HepG2 (cell line): ENCODE data around the gene CCNQ. TPM values are rescaled to one million over a fixed set of nuclear protein-coding genes. Genes with fewer than 3 reads are reported as not detected.

Experiments used
- ARID3A ChIP-seq: IDR thresholded peaks from 2 replicates; pipeline ENCODE4 v1.6.1; 2012; ENCODE audit warnings: low read depth, low read length, improper control_type of control experiment
- CTCF ChIP-seq: sonication (generic); formaldehyde crosslinking; IDR thresholded peaks from 2 replicates; pipeline ENCODE4 v1.5.0; 2020; ENCODE audit warnings: mild to moderate bottlenecking, missing genetic modification reagents, moderate library complexity
- DDIT3 ChIP-seq: sonication (generic); formaldehyde crosslinking; IDR thresholded peaks from 2 replicates; pipeline ENCODE4 v1.4.0; 2020; ENCODE audit warnings: mild to moderate bottlenecking, missing genetic modification reagents
- FOXK1 ChIP-seq: sonication (generic); formaldehyde crosslinking; IDR thresholded peaks from 2 replicates; pipeline ENCODE4 v1.4.0; 2020; ENCODE audit warnings: low read depth, missing genetic modification reagents, borderline replicate concordance
- FOXO4 ChIP-seq: sonication (generic); formaldehyde crosslinking; conservative IDR thresholded peaks from 2 replicates; pipeline ENCODE4 v1.8.1; 2023; ENCODE audit warnings: missing genetic modification reagents
- KDM5B ChIP-seq: sonication (generic); formaldehyde crosslinking; IDR thresholded peaks from 2 replicates; pipeline ENCODE4 v1.4.0; 2020; ENCODE audit warnings: missing genetic modification reagents, mild to moderate bottlenecking, borderline replicate concordance
- KLF6 ChIP-seq: IDR thresholded peaks from 2 replicates; pipeline ENCODE4 v1.8.0; 2016; ENCODE audit warnings: missing biosample characterization, missing genetic modification reagents
- MAF1 ChIP-seq: sonication (generic); formaldehyde crosslinking; IDR thresholded peaks from 2 replicates; pipeline ENCODE4 v1.5.0; 2020; ENCODE audit warnings: missing genetic modification reagents, borderline replicate concordance
- MYPOP ChIP-seq: sonication (generic); formaldehyde crosslinking; IDR thresholded peaks from 2 replicates; pipeline ENCODE4 v1.8.1; 2023; ENCODE audit warnings: mild to moderate bottlenecking, moderate library complexity, missing genetic modification reagents
- PHF8 ChIP-seq: sonication (generic); formaldehyde crosslinking; IDR thresholded peaks from 2 replicates; pipeline ENCODE4 v1.5.0; 2020; ENCODE audit warnings: missing genetic modification reagents
- POLR2A ChIP-seq, 2 experiments: IDR thresholded peaks; 2 replicates each; pipeline ENCODE4 v1.6.1; 2011; ENCODE audit warnings: low read depth in 2 of 2, low read length in 2 of 2, mild to moderate bottlenecking in 1 of 2, moderate library complexity in 1 of 2; ENCODE audit not compliant: insufficient read depth in 1 of 2
- SAFB2 ChIP-seq: sonication (generic); formaldehyde crosslinking; IDR thresholded peaks from 2 replicates; pipeline ENCODE4 v1.5.1; 2020; ENCODE audit warnings: missing genetic modification reagents, low read depth, mild to moderate bottlenecking, borderline replicate concordance
- TEAD3 ChIP-seq: optimal IDR thresholded peaks from 2 replicates; pipeline ENCODE3; 2016; ENCODE audit warnings: borderline replicate concordance
- TMF1 ChIP-seq: sonication (generic); formaldehyde crosslinking; IDR thresholded peaks from 2 replicates; pipeline ENCODE4 v1.8.1; 2022; ENCODE audit warnings: low read depth, missing genetic modification reagents
- ZFY ChIP-seq: sonication (generic); formaldehyde crosslinking; IDR thresholded peaks from 2 replicates; pipeline ENCODE4 v1.4.0; 2020; ENCODE audit warnings: missing genetic modification reagents
- ZFYVE20 ChIP-seq: sonication (generic); formaldehyde crosslinking; IDR thresholded peaks from 2 replicates; pipeline ENCODE4 v1.8.0; 2023; ENCODE audit warnings: low read depth, mild to moderate bottlenecking, moderate library complexity, missing genetic modification reagents, borderline replicate concordance
- ZMYM4 ChIP-seq: sonication (generic); formaldehyde crosslinking; IDR thresholded peaks from 2 replicates; pipeline ENCODE4 v1.8.1; 2023; ENCODE audit warnings: mild to moderate bottlenecking, missing genetic modification reagents
- ZNF605 ChIP-seq: sonication (generic); formaldehyde crosslinking; IDR thresholded peaks from 2 replicates; pipeline ENCODE4 v1.8.0; 2022; ENCODE audit warnings: mild to moderate bottlenecking, missing genetic modification reagents
- ZNF703 ChIP-seq: sonication (generic); formaldehyde crosslinking; IDR thresholded peaks from 2 replicates; pipeline ENCODE4 v1.5.1; 2020; ENCODE audit warnings: missing genetic modification reagents, mild to moderate bottlenecking, moderate library complexity, borderline replicate concordance
- ZNF704 ChIP-seq: sonication (generic); formaldehyde crosslinking; IDR thresholded peaks from 2 replicates; pipeline ENCODE4 v1.8.1; 2023; ENCODE audit warnings: mild to moderate bottlenecking, inconsistent platforms, moderate library complexity, missing genetic modification reagents, borderline replicate concordance
- ZNF737 ChIP-seq: sonication (generic); formaldehyde crosslinking; IDR thresholded peaks from 2 replicates; pipeline ENCODE4 v1.5.0; 2020; ENCODE audit warnings: missing genetic modification reagents, mild to moderate bottlenecking, borderline replicate concordance
- ZNF768 ChIP-seq: sonication (generic); formaldehyde crosslinking; IDR thresholded peaks from 2 replicates; pipeline ENCODE4 v1.4.0; 2020; ENCODE audit warnings: missing genetic modification reagents
- ZNF891 ChIP-seq: sonication (generic); formaldehyde crosslinking; IDR thresholded peaks from 2 replicates; pipeline ENCODE4 v1.5.0; 2020; ENCODE audit warnings: mild to moderate bottlenecking, missing genetic modification reagents
- polyA plus RNA-seq, 8 experiments: library from polyadenylated mRNA; depleted of rRNA in 3 of 8; stranded (reverse) in 7 of 8; unstranded in 1 of 8; fragments of >200 nt; fragmentation: Illumina TruSeq in 4 of 8; extraction: Trizol in 4 of 8; gene quantifications; 2 replicates each; pipeline versions ENCODE4 v1.2.1 to v1.2.3, GENCODE V29; 2011 to 2016; ENCODE audit warnings: low read depth in 4 of 8, missing spikeins in 1 of 8, mixed read lengths in 1 of 8; ENCODE audit not compliant: insufficient read depth in 1 of 8
- total RNA-seq, 5 experiments: library from RNA; depleted of rRNA; stranded (reverse); fragments of >200 nt; fragmentation: Illumina TruSeq; extraction: Trizol; gene quantifications; 2 replicates each; pipeline ENCODE4 v1.2.3, GENCODE V29; 2016; ENCODE audit warnings: low read depth in 1 of 5

CCNQ gene
- total and polyA plus RNA-seq, 2 of the 13 experiments (the other 11 are each of a cell fraction or from before 2014, with no cell fraction given) = 15.0 to 25.5 TPM

- no peak for TF ChIP-seq KLF6 (CRISPR knock-in tag)
- TF ChIP-seq KDM5B (CRISPR knock-in tag) = no peak
- TF ChIP-seq ARID3A = no peak
- TF ChIP-seq POLR2A (IDR thresholded peaks at IDR 0.05; ENCODE audit: insufficient read depth in 1 of 2, low read depth in 2 of 2, low read length in 2 of 2) = peak in 1 of 2 experiments; percentile 38; a peak in 1 of 4 replicates
- no peak for TF ChIP-seq FOXO4 (CRISPR knock-in tag)
- 0 out of 2 replicates have a peak, but pooled peaks have one; percentile 29 for TF ChIP-seq ZNF891 (CRISPR knock-in tag)
- TF ChIP-seq CTCF = no peak
- no peak for TF ChIP-seq ZFYVE20
- peak; percentile 44; the same call in 1 of the 2 replicates for TF ChIP-seq PHF8 (CRISPR knock-in tag)
- no peak for TF ChIP-seq MAF1 (CRISPR knock-in tag)
- TF ChIP-seq ZNF768 = no peak
- no peak for TF ChIP-seq ZNF605 (CRISPR knock-in tag)
- no peak for TF ChIP-seq ZNF703 (CRISPR knock-in tag)
- TF ChIP-seq ZFY (CRISPR knock-in tag) = peak; percentile 82
- TF ChIP-seq TMF1 (CRISPR knock-in tag) = no peak
- no peak for TF ChIP-seq ZNF737
- no peak for TF ChIP-seq SAFB2 (CRISPR knock-in tag)
- no peak for TF ChIP-seq TEAD3 (CRISPR knock-in tag)
- no peak for TF ChIP-seq FOXK1 (CRISPR knock-in tag)
- TF ChIP-seq ZNF704 (CRISPR knock-in tag) = no peak
- no peak for TF ChIP-seq DDIT3 (CRISPR knock-in tag)
- no peak for TF ChIP-seq ZMYM4 (CRISPR knock-in tag)
- TF ChIP-seq MYPOP (CRISPR knock-in tag) = no peak
Measured at GRCh38 chrX:153598541-153599191, at the start of gene CCNQ (continued).
